Left ventricle myocardium inferior (tissue), 1 donor: ENCODE measurements around the gene CD82. TPM values are rescaled to one million over a fixed set of nuclear protein-coding genes. Genes with fewer than 3 reads are reported as not detected.

Experiments used
- DNase-seq: peaks from one replicate; pipeline ENCODE4 v3.0.0-alpha.2; 2020
- H3K27ac ChIP-seq: fragments of 200-600 bp; replicated peaks from 2 replicates; pipeline ENCODE4 v1.8.0; 2021
- H3K27me3 ChIP-seq: fragments of 200-600 bp; 2 replicates; pipeline ENCODE4 v1.8.0; 2021; ENCODE audit warnings: low read depth
- H3K36me3 ChIP-seq: fragments of 200-600 bp; 2 replicates; pipeline ENCODE4 v1.8.0; 2021
- H3K4me1 ChIP-seq: fragments of 200-600 bp; 2 replicates; pipeline ENCODE4 v1.8.0; 2021
- H3K4me3 ChIP-seq: fragments of 200-600 bp; 2 replicates; pipeline ENCODE4 v1.8.0; 2021; ENCODE audit warnings: mild to moderate bottlenecking, moderate library complexity
- H3K9me3 ChIP-seq: fragments of 200-600 bp; replicated peaks from 2 replicates; pipeline ENCODE4 v1.8.0; 2021
- intact Hi-C: fragments of 100-400 bp; cut with micrococcal nuclease; formaldehyde crosslinking; loops from one replicate; pipeline ENCODE4 v1.11.0; 2022
- total RNA-seq: library from RNA; stranded (reverse); fragmentation: NEBNext Ultra II Directional; extraction: Animal tissue kit (Norgen Biotek cat#: 25700); gene quantifications from one replicate; pipeline ENCODE4 v1.2.1, GENCODE V29; 2021
- TF ChIP-seq, protein P1 (sequence below): fragments of 200-600 bp; IDR thresholded peaks from 2 replicates; pipeline ENCODE4 v1.8.0; 2021; ENCODE audit warnings: antibody characterized with exemption, mild to moderate bottlenecking, borderline replicate concordance
- donor health status: DM: no; HTN: yes; CAD: no; lungs with severe emphysema.

Gene CD82
- total RNA-seq, 1 donor from 2014 or later, result 49.6 TPM

DNA sequence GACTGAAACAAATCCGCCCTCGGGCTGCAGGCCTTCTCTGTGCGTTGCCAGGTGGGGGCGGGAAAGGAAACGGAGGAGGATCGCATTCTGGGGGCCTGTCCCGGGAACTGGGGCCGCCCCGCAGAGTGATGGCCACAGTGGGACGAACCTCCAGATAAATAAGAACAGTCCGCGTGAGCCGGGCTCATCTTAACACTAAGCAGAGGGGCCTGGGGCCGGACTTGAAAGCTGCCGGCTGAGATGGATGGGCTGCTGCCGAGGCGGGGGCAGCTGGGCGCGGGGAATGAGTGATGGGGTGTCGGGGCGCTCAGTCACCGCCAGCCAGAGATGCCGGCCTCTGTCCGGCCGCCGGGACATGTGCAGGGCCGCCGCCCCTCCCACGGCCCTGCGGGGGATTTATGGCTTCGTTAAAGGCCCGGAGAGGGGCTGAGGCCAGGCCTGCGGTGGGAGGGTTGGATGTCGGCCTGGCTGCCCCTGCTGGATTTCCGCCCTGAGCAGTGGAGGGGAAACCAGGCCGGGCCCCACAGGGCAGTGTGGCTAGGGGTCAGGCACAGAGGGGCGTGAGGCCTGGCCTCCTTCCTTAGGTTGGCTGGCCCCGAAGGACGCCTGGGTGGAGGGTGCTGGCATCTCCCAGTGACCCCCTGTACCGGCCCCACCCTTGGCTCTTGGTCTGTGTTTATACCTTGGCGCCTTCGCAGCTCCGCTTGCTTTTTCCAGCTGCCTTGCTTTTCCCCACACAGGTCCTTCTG lies 45.3 kb upstream of the CD82 start:
- H3K4me1 ChIP-seq, result peaks cover 25% of the 10 kb centered on the region
- DNase-seq, result peak; percentile 35

DNA sequence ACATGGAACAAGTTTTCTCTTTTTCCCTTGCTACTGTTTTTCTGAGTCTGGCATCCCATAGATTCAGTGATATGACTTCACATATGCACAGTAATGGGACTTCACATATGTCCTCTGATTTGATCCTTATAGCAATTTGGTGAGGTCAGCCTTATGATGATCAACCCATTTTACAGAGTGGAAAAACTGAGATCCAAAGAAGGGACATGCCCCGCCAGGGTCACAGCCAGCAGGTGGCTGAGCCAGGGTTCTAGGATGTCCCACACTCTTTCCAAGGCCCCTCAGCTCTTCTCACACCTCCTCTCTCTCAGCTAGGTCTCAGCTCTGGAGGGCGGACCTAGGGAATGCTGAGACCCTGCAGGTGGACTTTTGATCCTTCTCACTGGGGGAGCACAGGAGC lies 44.3 kb upstream of the CD82 start:
- Histone ChIP-seq H3K4me3 (no peak overlapping the region), H3K4me1 (peaks cover 25% of the 10 kb centered on the region), H3K27ac (no peak overlapping the region), H3K36me3 (no peaks in the 10 kb centered on the region), H3K27me3 (peaks cover 4% of the 10 kb centered on the region), H3K9me3 (no peaks in the 10 kb centered on the region)
- no peak for DNase-seq
- TF ChIP-seq, protein P1, sequence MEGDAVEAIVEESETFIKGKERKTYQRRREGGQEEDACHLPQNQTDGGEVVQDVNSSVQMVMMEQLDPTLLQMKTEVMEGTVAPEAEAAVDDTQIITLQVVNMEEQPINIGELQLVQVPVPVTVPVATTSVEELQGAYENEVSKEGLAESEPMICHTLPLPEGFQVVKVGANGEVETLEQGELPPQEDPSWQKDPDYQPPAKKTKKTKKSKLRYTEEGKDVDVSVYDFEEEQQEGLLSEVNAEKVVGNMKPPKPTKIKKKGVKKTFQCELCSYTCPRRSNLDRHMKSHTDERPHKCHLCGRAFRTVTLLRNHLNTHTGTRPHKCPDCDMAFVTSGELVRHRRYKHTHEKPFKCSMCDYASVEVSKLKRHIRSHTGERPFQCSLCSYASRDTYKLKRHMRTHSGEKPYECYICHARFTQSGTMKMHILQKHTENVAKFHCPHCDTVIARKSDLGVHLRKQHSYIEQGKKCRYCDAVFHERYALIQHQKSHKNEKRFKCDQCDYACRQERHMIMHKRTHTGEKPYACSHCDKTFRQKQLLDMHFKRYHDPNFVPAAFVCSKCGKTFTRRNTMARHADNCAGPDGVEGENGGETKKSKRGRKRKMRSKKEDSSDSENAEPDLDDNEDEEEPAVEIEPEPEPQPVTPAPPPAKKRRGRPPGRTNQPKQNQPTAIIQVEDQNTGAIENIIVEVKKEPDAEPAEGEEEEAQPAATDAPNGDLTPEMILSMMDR, result no peak
- intact Hi-C loops, result no loop called here

More for the DNA sequence above, 45.3 kb upstream of the CD82 start:
- Histone ChIP-seq H3K9me3 (no peaks in the 10 kb centered on the region), H3K36me3 (no peaks in the 10 kb centered on the region), H3K27ac (peak overlapping the region; percentile 60), H3K27me3 (peaks cover 4% of the 10 kb centered on the region), H3K4me3 (peak overlapping the region; percentile 37)
- intact Hi-C loops, result no loop called here
- TF ChIP-seq, protein P1, result no peak

DNA sequence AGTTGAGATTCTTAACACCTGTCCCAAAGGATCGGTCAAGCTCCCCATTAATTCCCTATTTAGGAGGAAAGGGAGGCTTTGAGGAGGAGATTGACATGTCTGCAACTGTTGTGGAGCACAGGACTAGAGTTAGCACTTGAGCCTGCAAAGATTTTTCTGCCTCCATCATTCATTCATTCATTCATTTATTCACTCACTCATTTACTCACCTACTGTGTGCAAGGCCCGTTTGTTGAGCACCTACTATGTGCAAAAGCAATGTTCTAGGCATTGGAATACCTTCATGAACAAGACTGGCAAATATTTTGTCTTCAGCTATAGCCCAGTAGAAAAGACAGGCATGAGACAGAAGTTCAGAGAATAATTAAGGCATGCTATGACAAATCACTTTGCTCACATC lies 43.2 kb upstream of the CD82 start:
- no peaks in the 10 kb centered on the region for H3K36me3 ChIP-seq
- no peaks in the 10 kb centered on the region for H3K9me3 ChIP-seq
- TF ChIP-seq, protein P1, result no peak
- H3K4me1 ChIP-seq, result peaks cover 32% of the 10 kb centered on the region
- H3K27me3 ChIP-seq, result peaks cover 9% of the 10 kb centered on the region
- no peak overlapping the region for H3K4me3 ChIP-seq
- no peak overlapping the region for H3K27ac ChIP-seq
- intact Hi-C loops, result no loop called here
- DNase-seq, result no peak

DNA sequence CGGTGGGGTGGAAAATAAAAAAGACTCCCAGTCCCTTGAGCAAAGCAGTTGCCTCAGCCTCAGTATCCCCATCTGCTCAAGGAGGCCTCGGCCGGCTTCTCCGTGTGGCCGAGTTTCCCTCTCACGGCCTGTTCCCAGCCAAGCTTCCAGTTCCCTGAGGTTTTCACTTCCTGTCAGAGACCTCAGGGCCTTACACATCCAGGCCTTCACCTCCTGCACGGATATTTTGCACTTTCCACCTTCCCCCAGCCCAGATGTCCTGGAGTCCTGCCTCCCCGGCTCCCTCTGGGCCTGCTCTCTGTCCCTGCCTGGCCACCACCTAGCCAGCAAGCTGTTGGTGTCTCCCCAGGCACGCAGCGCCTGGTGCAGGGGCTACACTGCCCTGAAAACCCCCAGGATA lies 41.1 kb upstream of the CD82 start:
- TF ChIP-seq, protein P1, result no peak
- intact Hi-C loops, result no loop called here
- Histone ChIP-seq H3K27me3 (peaks cover 5% of the 10 kb centered on the region), H3K4me3 (no peak overlapping the region), H3K9me3 (no peaks in the 10 kb centered on the region), H3K36me3 (no peaks in the 10 kb centered on the region), H3K27ac (peak overlapping the region; percentile 39), H3K4me1 (peaks cover 34% of the 10 kb centered on the region)
- no peak for DNase-seq

DNA sequence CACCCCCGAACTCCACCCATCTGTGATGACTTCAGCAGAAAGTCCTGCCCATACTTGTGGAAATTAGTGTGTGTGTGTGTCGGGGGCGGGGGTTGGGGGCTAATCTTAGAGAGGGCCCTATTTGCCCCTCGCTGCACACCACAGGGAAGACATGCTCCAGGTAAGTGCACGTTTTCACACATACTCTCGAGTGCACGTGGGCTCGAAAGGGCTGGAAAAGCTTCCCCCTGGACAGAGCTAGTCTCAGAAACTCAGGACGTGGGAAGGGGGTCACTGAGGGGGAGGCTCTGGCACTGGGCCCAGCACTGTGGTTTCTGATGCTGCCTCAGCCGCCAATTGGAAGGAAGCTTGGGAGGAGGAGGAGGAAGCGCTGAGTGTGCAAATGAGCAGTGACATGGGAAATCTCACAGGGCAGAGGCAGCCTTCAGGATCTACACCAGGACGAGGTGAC lies 40.7 kb upstream of the CD82 start:
- H3K27ac ChIP-seq, result peak overlapping the region; percentile 39
- intact Hi-C loops, result no loop called here
- peaks cover 34% of the 10 kb centered on the region for H3K4me1 ChIP-seq
- H3K27me3 ChIP-seq, result peaks cover 5% of the 10 kb centered on the region
- TF ChIP-seq, protein P1, result no peak
- H3K9me3 ChIP-seq, result no peaks in the 10 kb centered on the region
- H3K4me3 ChIP-seq, result no peak overlapping the region
- DNase-seq, result no peak
- H3K36me3 ChIP-seq, result no peaks in the 10 kb centered on the region
